ENCODE results near the gene DYNLT3. TPM values are rescaled to one million over a fixed set of nuclear protein-coding genes. Genes with fewer than 3 reads are reported as not detected.

DYNLT3 gene
- total RNA-seq, 1 donor from 2014 or later = 65.8 TPM

Other genes with a start within 250 kb of the DYNLT3 start
- 2.8 TPM for gene XK, start 161.8 kb downstream of the DYNLT3 start, total RNA-seq
- gene CYBB, start 67.5 kb downstream of the DYNLT3 start, total RNA-seq = 41.8 TPM
- gene SYTL5, start 159.0 kb upstream of the DYNLT3 start, total RNA-seq = 3.1 TPM